NT2/D1 (cell line): ENCODE results near the gene PKHD1.

Source experiments
- YY1 ChIP-seq: IDR thresholded peaks from 2 replicates; pipeline ENCODE4 v1.6.1; 2011; ENCODE audit not compliant: insufficient read length, insufficient read depth
- ZNF274 ChIP-seq: IDR thresholded peaks from 2 replicates; pipeline ENCODE4 v1.6.1; 2011; ENCODE audit warnings: mild to moderate bottlenecking, low read depth, low read length

GRCh38 chr6:51843456-51844056 lies 243.9 kb downstream of the PKHD1 start:
- no peak for TF ChIP-seq YY1
- TF ChIP-seq ZNF274 = no peak
